Activated CD4-positive, alpha-beta T cell treated with anti-CD3 and anti-CD28 coated beads, Interleukin-2, amount 10 ng/mL, durations not matched to agents 7 days and 5 days (primary cell): Measurements from ENCODE around the gene WNT8A. TPM values are rescaled to one million over a fixed set of nuclear protein-coding genes. Genes with fewer than 3 reads are reported as not detected.
"Not testable (repeated sequence)": the region's sequence is repeated elsewhere in the genome, so short reads cannot be mapped to it uniquely, and the experiment has no call there.

Experiments
- CTCF ChIA-PET: fragments of 350-600 bp; sonication (Branson Sonifier 250); formaldehyde crosslinking; loops from one replicate; lab custom pipeline; 2021; ENCODE audit warnings: antibody characterized with exemption; lab: Charles Lee
- POLR2A ChIA-PET: fragments of 350-600 bp; sonication (Branson Sonifier 250); formaldehyde crosslinking; loops from one replicate; lab custom pipeline; 2021; ENCODE audit warnings: antibody characterized with exemption; lab: Charles Lee
- DNase-seq: peaks from one replicate; pipeline ENCODE4 v3.0.0-alpha.2; 2020
- H3K27ac Mint-ChIP-seq: one replicate; pipeline ENCODE4 v1.8.0; 2021; ENCODE audit warnings: mild to moderate bottlenecking, moderate library complexity, mixed read lengths
- H3K27me3 Mint-ChIP-seq: one replicate; pipeline ENCODE4 v1.8.0; 2021; ENCODE audit warnings: mixed read lengths
- H3K36me3 Mint-ChIP-seq: one replicate; pipeline ENCODE4 v1.8.0; 2021; ENCODE audit warnings: low read depth, mixed read lengths
- H3K4me1 Mint-ChIP-seq: one replicate; pipeline ENCODE4 v1.8.0; 2021; ENCODE audit warnings: mixed read lengths
- H3K4me3 Mint-ChIP-seq: one replicate; pipeline ENCODE4 v1.8.0; 2021; ENCODE audit warnings: mild to moderate bottlenecking, moderate library complexity, mixed read lengths
- H3K9me3 Mint-ChIP-seq: one replicate; pipeline ENCODE4 v1.8.0; 2021; ENCODE audit warnings: mixed read lengths
- total RNA-seq, 2 experiments: library from RNA; stranded (reverse); gene quantifications; one replicate each; pipeline ENCODE4 v1.2.3, GENCODE V29; 2021

Gene WNT8A
- total RNA-seq, result not detected

DNA sequence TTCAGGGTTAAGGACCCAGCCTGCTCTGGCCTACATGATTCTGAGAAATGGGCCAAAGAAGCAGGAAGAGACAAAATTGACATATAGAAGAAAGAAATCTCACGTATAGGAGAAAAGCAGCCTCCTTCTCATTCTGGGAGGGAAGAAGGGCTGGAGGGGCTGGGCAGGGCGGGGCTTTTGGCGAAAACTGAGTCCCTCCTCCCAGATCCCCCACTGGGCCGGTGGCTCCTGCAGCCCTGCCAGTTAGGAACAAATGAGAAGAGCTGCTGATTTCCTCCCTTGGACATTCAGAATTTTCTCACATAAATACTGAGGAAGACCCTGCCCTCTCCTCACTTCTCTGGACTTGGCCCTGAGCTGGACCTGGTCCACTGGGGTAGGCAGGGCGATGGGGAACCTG is at the start of gene WNT8A:
TSS of gene WNT8A (plus strand) at position 332 of the 400 bp plus-strand sequence. CDS start 95 bp downstream, outside the sequence.
- Mint-ChIP-seq H3K4me3 (no peak within 1 kb of the TSS), H3K27me3 (no peaks in the 10 kb centered on the region), H3K4me1 (peaks cover 18% of the 10 kb centered on the region), H3K9me3 (no peaks in the 10 kb centered on the region), H3K36me3 (no peaks in the 10 kb centered on the region), H3K27ac (no peak within 1 kb of the TSS)
- DNase-seq, result no peak
- CTCF ChIA-PET, result interaction anchor here (0.5 to 3.4 kb wide), 5 partner anchors 22 to 442 kb away, joined by 3 to 28 read pairs (median 3); no protein-coding TSS in a partner anchor
- POLR2A ChIA-PET, result no interaction called here

DNA sequence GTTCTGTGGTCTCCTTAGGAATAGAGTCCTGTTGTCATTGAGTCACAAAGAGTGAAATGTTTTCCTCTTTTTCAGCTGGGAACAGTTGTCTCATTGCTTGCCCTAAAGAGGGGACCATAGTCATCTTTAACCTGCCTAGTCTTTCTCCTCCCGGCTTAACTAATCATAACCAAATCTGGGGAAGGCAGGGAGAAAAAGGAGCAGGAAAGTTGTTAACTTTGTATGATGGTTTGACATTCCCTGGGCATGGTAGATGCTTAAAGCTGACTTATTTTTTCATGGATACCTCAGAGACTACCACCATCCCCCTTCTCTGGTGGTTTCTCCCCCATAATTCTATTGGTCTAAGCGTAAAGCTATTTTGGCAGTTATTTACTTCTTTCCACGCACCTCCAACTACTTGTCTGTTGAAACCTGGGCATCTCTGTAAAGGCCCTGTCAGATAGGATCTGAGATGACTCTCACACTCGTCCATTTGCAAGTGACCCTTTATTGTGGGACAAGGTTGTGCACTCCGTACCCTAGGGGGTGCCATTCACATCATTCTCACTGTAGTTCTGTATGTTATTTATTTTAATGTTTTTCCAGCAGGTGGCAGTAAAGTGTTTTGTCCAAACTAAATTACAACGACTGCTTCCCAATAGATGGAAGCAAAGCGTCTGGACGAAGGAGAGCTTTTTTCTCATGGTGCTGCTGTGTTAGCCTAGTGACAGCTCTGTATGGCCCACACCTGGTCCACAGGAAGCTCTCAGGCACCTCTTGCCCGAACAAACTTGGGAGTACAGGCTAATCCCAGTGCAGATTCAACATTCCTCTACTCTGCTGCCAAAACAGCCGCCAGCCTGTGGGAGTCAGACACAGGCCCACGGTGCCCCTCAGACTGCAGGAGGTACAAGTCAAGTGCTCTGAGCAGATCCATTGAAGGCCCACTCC is 48.0 kb upstream of the WNT8A start:
- Mint-ChIP-seq H3K36me3 (peaks cover 11% of the 10 kb centered on the region), H3K27ac (no peak overlapping the region), H3K27me3 (no peaks in the 10 kb centered on the region), H3K4me3 (no peak overlapping the region), H3K9me3 (no peaks in the 10 kb centered on the region), H3K4me1 (peaks cover 25% of the 10 kb centered on the region)
- POLR2A ChIA-PET, result interaction anchor here (0.7 kb wide), 1 partner anchor 33 kb away, joined by 3 read pairs; no protein-coding TSS in a partner anchor
- CTCF ChIA-PET, result interaction anchor here (0.6 to 4.4 kb wide), 21 partner anchors 9 to 383 kb away, joined by 3 to 28 read pairs (median 4); no protein-coding TSS in a partner anchor
- DNase-seq, result peak; percentile 78

GRCh38 chr5:138037271-138037670 is 46.6 kb upstream of the WNT8A start:
- no peak for DNase-seq
- Mint-ChIP-seq H3K27ac (no peak overlapping the region), H3K4me3 (no peak overlapping the region), H3K36me3 (no peaks in the 10 kb centered on the region), H3K4me1 (peaks cover 18% of the 10 kb centered on the region), H3K27me3 (no peaks in the 10 kb centered on the region), H3K9me3 (no peaks in the 10 kb centered on the region)
- CTCF ChIA-PET, result interaction anchor here (2.0 kb wide), 1 partner anchor 16 kb away, joined by 6 read pairs; no protein-coding TSS in a partner anchor
- POLR2A ChIA-PET, result no interaction called here

- Mint-ChIP-seq H3K9me3 (no peaks in the 10 kb centered on the region), H3K27me3 (no peaks in the 10 kb centered on the region), H3K4me1 (peaks cover 18% of the 10 kb centered on the region), H3K4me3 (no peak overlapping the region), H3K27ac (no peak overlapping the region), H3K36me3 (no peaks in the 10 kb centered on the region)
- POLR2A ChIA-PET, result interaction anchor here (0.6 kb wide), 1 partner anchor 285 kb away, joined by 3 read pairs; no protein-coding TSS in a partner anchor
- no peak for DNase-seq
- CTCF ChIA-PET, result interaction anchor here (1.1 to 2.3 kb wide), 3 partner anchors 31 to 314 kb away, joined by 3 to 8 read pairs (median 7); partner anchors contain the start of gene KDM3B
Observed at GRCh38 chr5:138037907-138038633, 45.8 kb upstream of the WNT8A start.

- Mint-ChIP-seq H3K9me3 (no peaks in the 10 kb centered on the region), H3K27ac (no peak overlapping the region), H3K27me3 (no peaks in the 10 kb centered on the region), H3K4me1 (peaks cover 12% of the 10 kb centered on the region), H3K4me3 (no peak overlapping the region), H3K36me3 (no peaks in the 10 kb centered on the region)
- no peak for DNase-seq
- CTCF ChIA-PET, result interaction anchor here (0.9 to 2.3 kb wide), 4 partner anchors 30 to 379 kb away, joined by 3 to 8 read pairs (median 5); partner anchors contain the start of gene KDM3B
- POLR2A ChIA-PET, result interaction anchor here (0.6 kb wide), 1 partner anchor 286 kb away, joined by 3 read pairs; no protein-coding TSS in a partner anchor
Observed at GRCh38 chr5:138038826-138039225, 45.0 kb upstream of the WNT8A start.

DNA sequence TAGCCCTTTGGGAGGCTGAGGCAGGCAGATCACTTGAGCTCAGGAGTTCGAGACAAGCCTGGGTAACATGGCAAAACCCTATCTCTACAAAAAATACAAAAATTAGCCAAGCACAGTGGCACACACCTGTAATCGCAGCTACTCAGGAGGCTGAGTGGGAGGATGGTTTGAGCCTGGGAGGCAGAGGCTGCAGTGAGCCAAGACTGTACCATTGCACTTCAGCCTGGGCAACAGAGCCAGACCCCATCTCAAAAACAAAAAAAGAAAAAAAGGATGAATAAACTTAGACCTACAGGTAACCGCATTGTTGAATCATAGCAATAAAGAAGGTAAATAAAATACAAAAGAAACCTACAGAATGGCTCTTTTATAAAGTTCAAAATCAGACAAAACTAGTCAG is 38.5 kb upstream of the WNT8A start:
- H3K36me3 Mint-ChIP-seq, H3K9me3 Mint-ChIP-seq, H3K27me3 Mint-ChIP-seq, H3K4me3 Mint-ChIP-seq, POLR2A ChIA-PET, H3K27ac Mint-ChIP-seq, DNase-seq, H3K4me1 Mint-ChIP-seq: not testable (repeated sequence)
- CTCF ChIA-PET, result interaction anchor here (0.6 to 1.2 kb wide), 2 partner anchors 12 to 13 kb away, joined by 4 to 5 read pairs; partner anchors contain the start of gene FAM13B

DNA sequence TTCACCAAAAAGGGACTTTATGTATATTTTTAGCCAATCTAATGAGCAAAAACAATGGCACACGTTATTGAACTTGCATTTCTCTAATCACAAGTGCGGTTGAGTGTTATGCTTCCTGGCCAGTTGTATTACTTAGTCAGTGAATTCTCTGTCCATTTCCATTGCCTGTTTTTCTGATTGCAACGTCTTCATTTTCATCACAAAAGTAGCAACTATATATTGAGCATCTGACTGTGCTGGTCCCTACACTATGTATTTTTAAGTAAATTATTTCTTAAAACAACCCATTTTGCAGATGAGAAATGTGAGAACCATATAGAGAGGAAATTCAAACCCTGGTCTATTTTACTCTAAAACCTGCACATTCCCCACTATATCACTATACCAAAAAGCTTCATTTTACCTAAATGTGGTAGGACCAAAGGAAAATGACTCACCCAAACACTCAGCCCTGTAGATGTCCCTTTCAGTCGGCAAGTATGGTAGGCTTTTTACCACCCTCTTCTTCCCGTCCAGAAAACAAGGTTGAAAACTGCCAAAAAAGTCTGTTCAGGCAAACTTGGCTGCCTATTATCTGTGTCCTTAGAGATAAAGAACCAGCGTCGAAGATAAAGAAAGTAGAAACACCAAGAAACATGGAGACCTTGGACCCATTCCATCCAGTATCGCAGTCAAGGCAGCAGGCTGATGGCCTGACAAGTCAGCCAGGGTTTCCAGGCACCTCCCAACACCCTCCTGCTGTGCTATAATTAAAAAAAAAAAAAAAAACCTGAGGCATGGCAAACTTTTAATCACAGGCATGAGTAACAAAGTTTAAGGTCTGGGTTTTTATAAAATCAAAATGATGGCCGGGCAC is 32.2 kb upstream of the WNT8A start:
- no peaks in the 10 kb centered on the region for H3K9me3 Mint-ChIP-seq
- no peak overlapping the region for H3K4me3 Mint-ChIP-seq

DNA sequence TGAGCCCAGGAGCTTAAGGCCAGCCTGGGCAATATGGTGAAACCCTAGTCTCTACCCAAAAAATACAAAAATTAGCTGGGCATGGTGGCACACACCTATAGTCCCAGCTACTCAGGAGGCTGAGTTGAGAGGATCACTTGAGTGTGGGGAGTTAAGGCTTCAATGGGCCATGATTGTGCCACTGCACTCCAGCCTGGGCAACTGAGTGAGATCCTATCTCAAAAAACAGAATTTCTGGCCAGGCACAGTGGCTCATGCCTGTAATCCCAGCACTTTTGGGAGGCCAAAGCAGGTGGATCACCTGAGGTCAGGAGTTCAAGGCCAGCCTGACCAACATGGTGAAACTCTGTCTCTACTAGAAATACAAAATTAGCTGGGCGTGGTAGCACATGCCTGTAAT is 31.1 kb upstream of the WNT8A start:
- CTCF ChIA-PET, result interaction anchor here (0.6 to 1.5 kb wide), 2 partner anchors 17 to 391 kb away, joined by 3 to 6 read pairs; no protein-coding TSS in a partner anchor
- H3K27me3 Mint-ChIP-seq, H3K4me3 Mint-ChIP-seq, POLR2A ChIA-PET, H3K9me3 Mint-ChIP-seq, H3K27ac Mint-ChIP-seq, DNase-seq, H3K36me3 Mint-ChIP-seq: not testable (repeated sequence)
- H3K4me1 Mint-ChIP-seq, result peaks cover 10% of the 10 kb centered on the region

More for the DNA sequence above, 32.2 kb upstream of the WNT8A start:
- no peak for DNase-seq
- no peak overlapping the region for H3K27ac Mint-ChIP-seq
- CTCF ChIA-PET, result no interaction called here
- no peaks in the 10 kb centered on the region for H3K36me3 Mint-ChIP-seq
- peaks cover 10% of the 10 kb centered on the region for H3K4me1 Mint-ChIP-seq
- POLR2A ChIA-PET, result no interaction called here
- peaks cover 6% of the 10 kb centered on the region for H3K27me3 Mint-ChIP-seq

DNA sequence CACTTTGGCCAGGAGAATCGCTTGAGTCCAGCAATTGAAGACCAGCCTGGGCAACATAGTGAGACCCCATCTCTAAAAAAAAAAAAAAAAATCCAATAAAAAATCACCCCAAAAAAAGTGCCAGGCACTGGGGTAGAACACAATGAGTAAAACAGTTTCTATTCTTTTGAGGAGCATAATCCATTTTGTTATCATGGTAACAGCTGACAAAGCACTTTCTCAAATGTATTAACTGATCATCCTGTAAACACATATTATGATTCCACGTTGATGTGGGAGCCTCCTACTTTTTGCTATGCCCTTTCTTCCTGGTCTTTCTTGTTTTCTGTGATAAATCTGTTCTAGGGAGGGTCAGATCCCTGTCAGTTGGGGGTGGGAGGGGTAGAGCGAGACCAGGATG is 30.3 kb upstream of the WNT8A start:
- DNase-seq, result no peak
- H3K4me1 Mint-ChIP-seq, result peaks cover 10% of the 10 kb centered on the region
- no peaks in the 10 kb centered on the region for H3K9me3 Mint-ChIP-seq
- ChIA-PET CTCF (interaction anchor here (1.0 to 1.5 kb wide), 4 partner anchors 12 to 60 kb away, joined by 3 to 6 read pairs (median 4); no protein-coding TSS in a partner anchor), POLR2A (no interaction called here)
- peaks cover 6% of the 10 kb centered on the region for H3K27me3 Mint-ChIP-seq
- peak overlapping the region; percentile 15 for H3K27ac Mint-ChIP-seq
- H3K36me3 Mint-ChIP-seq, result no peaks in the 10 kb centered on the region
- H3K4me3 Mint-ChIP-seq, result no peak overlapping the region

DNA sequence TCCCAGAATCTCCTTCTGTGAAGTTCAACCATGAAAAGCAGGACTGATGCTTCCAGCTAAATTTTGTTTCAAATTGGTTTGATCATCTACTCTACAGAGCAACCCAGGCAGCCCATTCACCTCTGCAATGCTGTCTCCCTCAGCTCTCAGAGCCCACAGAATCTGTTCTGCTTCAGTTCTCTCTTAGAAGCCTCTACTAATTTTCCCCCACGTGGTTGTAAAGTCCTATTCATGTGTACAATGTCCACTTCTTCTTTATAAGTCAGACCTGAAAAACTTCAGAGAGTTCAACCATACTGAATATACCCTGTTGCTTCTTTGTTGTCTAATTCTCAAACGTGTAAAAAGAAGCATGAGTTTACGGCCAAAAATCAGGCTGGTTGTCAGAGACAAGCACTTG is 29.6 kb upstream of the WNT8A start:
- H3K36me3 Mint-ChIP-seq, result no peaks in the 10 kb centered on the region
- ChIA-PET CTCF (interaction anchor here (1.0 to 1.5 kb wide), 4 partner anchors 11 to 60 kb away, joined by 3 to 6 read pairs (median 4); no protein-coding TSS in a partner anchor), POLR2A (no interaction called here)
- H3K4me1 Mint-ChIP-seq, result peaks cover 10% of the 10 kb centered on the region
- no peaks in the 10 kb centered on the region for H3K9me3 Mint-ChIP-seq
- peaks cover 6% of the 10 kb centered on the region for H3K27me3 Mint-ChIP-seq
- DNase-seq, result no peak
- no peak overlapping the region for H3K4me3 Mint-ChIP-seq
- H3K27ac Mint-ChIP-seq, result no peak overlapping the region

- ChIA-PET POLR2A (no interaction called here), CTCF (interaction anchor here (1.8 kb wide), 1 partner anchor 13 kb away, joined by 5 read pairs; no protein-coding TSS in a partner anchor)
- Mint-ChIP-seq H3K36me3 (no peaks in the 10 kb centered on the region), H3K9me3 (no peaks in the 10 kb centered on the region), H3K27me3 (peaks cover 6% of the 10 kb centered on the region), H3K27ac (no peak overlapping the region), H3K4me1 (peaks cover 10% of the 10 kb centered on the region), H3K4me3 (no peak overlapping the region)
- DNase-seq, result no peak
Observed at GRCh38 chr5:138054847-138055558, 28.8 kb upstream of the WNT8A start.
